D721Med (cell line): ENCODE data around the gene TENM4.

Experiments used
- DNase-seq: peaks from one replicate; pipeline ENCODE4 v3.0.0; 2011; ENCODE audit warnings: low spot score; ENCODE audit not compliant: insufficient read length
- FAIRE-seq: peaks from 2 replicates; lab custom pipeline; 2011; peaks lifted over from hg19 to GRCh38; lab: Jason Lieb, UNC
- CTCF ChIP-seq: IDR thresholded peaks from 2 replicates; pipeline ENCODE4 v1.5.1; 2012; ENCODE audit warnings: mild to moderate bottlenecking, control low read depth; ENCODE audit not compliant: insufficient read depth; ENCODE audit errors: missing control alignments

The TENM4 gene

GRCh38 chr11:79328402-79328801, 112.4 kb downstream of the TENM4 start:
- no peak for TF ChIP-seq CTCF
- DNase-seq (no peak), FAIRE-seq (no peak)

GRCh38 chr11:79325851-79326250, 115.0 kb downstream of the TENM4 start:
- FAIRE-seq (no peak), DNase-seq (no peak)
- no peak for TF ChIP-seq CTCF

- no peak for FAIRE-seq
- TF ChIP-seq CTCF: no peak
- DNase-seq: no peak
These were observed 119.6 kb downstream of the TENM4 start for GRCh38 chr11:79321263-79321662.

GRCh38 chr11:79314906-79315689, 125.7 kb downstream of the TENM4 start:
- FAIRE-seq (no peak), DNase-seq (no peak)
- TF ChIP-seq CTCF: no peak

- DNase-seq: no peak
- no peak for TF ChIP-seq CTCF
- FAIRE-seq: no peak
These were observed 127.3 kb downstream of the TENM4 start for GRCh38 chr11:79313530-79313913.

GRCh38 chr11:79312617-79313529, 128.0 kb downstream of the TENM4 start:
- no peak for DNase-seq
- no peak for FAIRE-seq
- no peak for TF ChIP-seq CTCF
